ENCODE data around the gene POLN.
A peak's percentile ranks its signal among the peaks of the same experiment; 100 is the strongest.

Gene POLN

GRCh38 chr4:2069161-2069971 lies 172.6 kb downstream of the POLN start:
- DNase-seq: no peak

GRCh38 chr4:2068566-2068965 lies 173.4 kb downstream of the POLN start:
- DNase-seq: no peak

- no peak for DNase-seq
These were observed 173.8 kb downstream of the POLN start for GRCh38 chr4:2068198-2068470.

- DNase-seq: peak in 1 of 14 donors; percentile 32
These were observed 174.3 kb downstream of the POLN start for GRCh38 chr4:2067446-2068197.

GRCh38 chr4:2066571-2067445 lies 175.1 kb downstream of the POLN start:
- DNase-seq: no peak

- peak in 1 of 14 donors; percentile 47 for DNase-seq
These were observed 175.8 kb downstream of the POLN start for GRCh38 chr4:2066011-2066551.

GRCh38 chr4:2065106-2065930 lies 176.6 kb downstream of the POLN start:
- no peak for DNase-seq

GRCh38 chr4:2064276-2064991 lies 177.5 kb downstream of the POLN start:
- DNase-seq: no peak

GRCh38 chr4:2063557-2064275 lies 178.2 kb downstream of the POLN start:
- no peak for DNase-seq

- no peak for DNase-seq
These were observed 179.0 kb downstream of the POLN start for GRCh38 chr4:2062808-2063524.

GRCh38 chr4:2062168-2062807 lies 179.6 kb downstream of the POLN start:
- DNase-seq: no peak

- DNase-seq: no peak
These were observed 180.5 kb downstream of the POLN start for GRCh38 chr4:2061186-2062131.

GRCh38 chr4:2060611-2061185 lies 181.2 kb downstream of the POLN start:
- peak in 1 of 14 donors; percentile 41 for DNase-seq

- DNase-seq: no peak
These were observed 182.0 kb downstream of the POLN start for GRCh38 chr4:2059726-2060602.

- peak in 11 of 14 donors; percentile 29 to 84 (median 61) for DNase-seq
These were observed 182.7 kb downstream of the POLN start, which contains the start of gene NAT8L for GRCh38 chr4:2059046-2059725. NAT8L (plus strand) TSS chr4:2059327; CDS start chr4:2059512, 185 bp downstream.

Measured in C1 segment of cervical spinal cord (tissue), 14 donors.